GM19395 (cell line): Measurements from ENCODE around the gene SELENOI.
"Not testable (repeated sequence)": the region's sequence is repeated elsewhere in the genome, so short reads cannot be mapped to it uniquely, and the experiment has no call there.

Source experiments
- ATAC-seq: cut with Tn5 transposase; IDR thresholded peaks from one replicate; pipeline ENCODE4 v1.9.1; 2021; ENCODE audit warnings: mild to moderate bottlenecking, moderate library complexity; ENCODE audit not compliant: unreplicated experiment

SELENOI gene

DNA sequence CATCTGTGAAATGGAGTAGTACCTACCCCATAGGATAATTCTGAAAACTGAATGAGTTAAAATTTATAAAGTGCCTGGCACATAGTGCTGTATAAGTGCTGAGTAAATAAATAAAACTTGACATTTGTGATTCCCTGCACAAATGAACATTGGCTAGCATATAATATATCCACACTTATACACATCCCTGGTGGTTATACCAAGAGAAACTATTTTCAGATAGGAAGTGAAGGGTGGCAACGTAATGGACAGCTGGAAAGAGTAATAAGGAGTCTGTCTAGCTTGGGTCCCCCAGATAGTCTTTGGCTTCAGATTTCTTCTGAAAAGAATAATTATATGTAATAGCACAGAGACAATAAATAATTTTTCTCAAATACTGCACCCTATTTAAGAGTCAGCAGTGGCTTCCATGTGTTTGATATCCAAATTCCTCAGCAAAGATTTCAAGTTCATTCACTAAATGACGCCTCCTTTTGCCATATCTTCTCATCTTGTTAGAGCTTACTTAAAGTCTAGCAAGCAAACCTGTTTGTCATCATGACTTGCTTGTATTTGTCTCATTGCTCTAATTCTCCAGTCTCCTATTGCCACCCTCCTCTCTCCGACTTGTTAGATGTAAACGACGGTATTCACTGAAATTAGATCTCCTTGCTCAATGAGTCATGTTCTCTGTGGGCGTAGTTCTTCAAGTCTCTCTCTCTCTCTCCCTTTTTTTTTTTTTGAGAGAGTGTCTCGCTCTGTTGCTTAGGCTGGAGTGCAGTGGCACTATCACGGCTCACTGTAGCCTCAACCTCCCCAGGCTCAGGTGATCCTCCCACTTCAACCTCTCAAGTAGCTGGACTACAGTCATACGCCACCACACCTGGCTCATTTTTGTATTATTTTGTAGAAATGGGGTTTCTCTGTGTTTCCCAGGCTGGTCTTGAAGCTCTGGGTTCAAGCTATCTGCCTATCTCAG lies 9.4 kb downstream of the SELENOI start:
- ATAC-seq: no peak

DNA sequence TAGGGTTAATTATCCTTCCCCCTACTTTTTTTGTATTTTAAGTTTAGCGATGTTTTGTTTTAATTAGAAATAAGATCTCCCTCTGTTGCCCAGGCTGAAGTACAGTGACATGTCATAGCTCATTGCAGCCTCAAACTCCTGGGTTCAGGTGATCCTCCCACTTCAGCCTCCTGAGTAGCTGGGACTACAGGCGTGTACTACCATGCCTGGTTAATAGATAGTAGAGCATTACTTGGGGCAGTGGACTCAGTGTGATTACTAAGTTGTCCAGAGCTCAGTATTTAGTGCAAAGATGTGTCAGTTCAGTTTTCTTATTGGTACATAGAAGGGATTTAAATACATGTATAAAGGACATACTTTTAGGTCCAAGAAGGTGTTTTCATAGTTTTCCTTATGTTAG lies 10.2 kb downstream of the SELENOI start:
- ATAC-seq: no peak

DNA sequence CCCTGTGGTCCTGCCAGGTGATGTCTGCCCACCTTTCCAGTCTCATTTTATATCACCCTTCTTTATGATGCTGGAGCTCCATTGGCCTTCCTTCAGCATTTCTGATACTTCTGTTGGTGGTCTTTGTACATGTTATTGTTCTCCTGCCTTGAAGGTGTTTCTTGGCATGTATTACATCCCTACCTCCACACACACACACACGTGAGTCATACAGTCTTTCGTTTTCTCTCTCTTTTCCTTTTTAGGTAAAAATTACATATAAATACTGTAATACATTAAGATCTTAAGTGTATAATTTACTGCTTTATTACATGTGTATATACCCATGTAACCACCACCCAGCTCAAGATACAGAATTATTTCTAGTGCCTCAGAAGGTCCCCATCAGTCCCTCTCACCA lies 10.8 kb downstream of the SELENOI start:
- no peak for ATAC-seq

DNA sequence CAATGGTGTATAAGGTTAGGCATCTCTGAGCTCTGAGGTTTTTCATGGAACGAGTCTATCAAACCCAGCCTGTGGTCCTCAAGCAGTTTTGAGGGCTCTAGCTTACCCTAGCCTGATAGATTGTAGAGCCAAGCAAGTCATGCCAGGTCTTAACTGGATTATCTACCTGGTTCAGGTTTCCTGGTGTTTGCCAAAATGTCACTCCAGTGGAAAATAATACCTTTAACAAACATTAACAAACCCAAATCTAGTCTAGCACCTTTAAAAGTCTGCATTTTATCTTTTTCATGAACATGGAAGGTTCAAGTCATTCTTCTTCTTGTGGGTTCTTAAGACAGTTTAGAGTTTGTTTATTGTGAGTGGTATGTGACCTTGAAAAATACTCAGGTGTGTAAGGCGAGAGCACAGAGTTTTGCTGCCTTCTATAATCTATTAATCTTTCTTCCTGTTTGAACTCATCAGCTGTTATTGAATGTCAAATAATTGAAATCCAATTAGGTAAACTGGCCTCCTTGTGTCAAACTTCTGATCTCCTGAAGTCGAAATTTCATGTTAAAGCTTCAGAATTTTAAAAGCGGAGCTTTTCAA lies 14.0 kb downstream of the SELENOI start:
- no peak for ATAC-seq

DNA sequence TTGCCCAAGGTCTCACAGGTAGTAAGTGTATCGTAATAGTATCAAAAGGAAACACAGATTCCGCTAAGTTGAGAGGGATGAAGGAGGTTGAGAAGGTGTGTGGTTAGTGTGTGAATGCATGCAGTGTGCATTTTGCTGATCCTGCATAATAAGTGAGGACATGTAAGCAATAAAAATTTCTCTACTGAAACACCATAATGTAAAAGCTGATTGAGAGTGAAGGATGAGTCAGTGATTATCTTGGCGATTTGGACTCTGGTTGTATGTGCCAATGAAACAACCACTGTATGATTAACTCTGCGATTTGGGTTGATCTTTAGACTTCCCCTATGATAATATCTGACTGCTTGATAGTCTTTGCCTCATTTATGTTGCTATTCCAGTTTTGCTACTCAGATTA lies 17.4 kb downstream of the SELENOI start:
- no peak for ATAC-seq

DNA sequence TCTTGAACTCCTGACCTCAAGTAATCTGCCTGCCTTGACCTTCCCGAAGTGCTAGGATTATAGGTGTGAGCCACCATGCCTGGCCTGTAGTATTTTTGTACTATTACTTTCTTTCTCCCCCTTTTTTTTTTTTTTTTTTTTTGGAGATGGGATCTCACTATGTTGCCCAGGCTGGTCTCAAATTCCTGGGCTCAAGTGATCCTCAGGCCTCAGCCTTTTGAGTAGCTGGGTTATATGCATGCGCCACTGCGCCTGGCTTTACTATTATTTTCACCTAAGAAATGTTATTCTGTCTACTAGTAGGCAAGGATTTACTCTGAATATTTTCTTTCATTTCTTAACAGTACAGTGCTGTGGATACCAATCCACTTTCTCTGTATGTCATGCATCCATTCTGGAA lies 18.0 kb downstream of the SELENOI start:
- no peak for ATAC-seq

DNA sequence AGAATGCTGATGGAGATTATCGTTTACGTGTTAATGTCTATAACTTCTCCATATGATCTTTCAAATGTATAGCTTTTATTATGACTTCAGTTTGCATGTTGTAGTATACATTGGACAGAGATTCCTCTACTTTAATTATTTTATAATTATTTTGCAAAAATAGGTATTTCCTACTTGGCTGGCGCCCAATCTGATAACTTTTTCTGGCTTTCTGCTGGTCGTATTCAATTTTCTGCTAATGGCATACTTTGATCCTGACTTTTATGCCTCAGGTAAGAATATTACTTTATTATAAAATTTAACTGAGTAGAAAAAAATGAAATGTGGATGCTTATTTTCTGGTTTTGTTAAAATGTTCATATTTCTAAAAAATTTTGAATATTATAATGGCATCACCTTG lies 18.7 kb downstream of the SELENOI start:
- no peak for ATAC-seq

DNA sequence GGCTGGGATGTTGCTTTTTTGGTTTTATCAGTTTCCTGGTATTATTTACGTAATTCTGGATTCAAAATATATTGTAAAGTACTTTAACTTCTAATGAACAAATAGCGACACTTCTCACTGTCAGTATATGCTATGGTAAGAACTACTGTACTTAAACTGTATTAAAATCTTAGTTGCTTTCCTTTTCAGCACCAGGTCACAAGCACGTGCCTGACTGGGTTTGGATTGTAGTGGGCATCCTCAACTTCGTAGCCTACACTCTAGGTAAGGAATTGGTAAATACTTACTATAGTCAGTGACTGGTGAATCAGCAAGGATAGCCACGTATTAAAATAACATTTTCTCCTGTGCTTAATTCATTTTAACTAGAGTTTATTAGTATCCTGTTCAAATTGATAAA lies 21.0 kb downstream of the SELENOI start:
- ATAC-seq: no peak

DNA sequence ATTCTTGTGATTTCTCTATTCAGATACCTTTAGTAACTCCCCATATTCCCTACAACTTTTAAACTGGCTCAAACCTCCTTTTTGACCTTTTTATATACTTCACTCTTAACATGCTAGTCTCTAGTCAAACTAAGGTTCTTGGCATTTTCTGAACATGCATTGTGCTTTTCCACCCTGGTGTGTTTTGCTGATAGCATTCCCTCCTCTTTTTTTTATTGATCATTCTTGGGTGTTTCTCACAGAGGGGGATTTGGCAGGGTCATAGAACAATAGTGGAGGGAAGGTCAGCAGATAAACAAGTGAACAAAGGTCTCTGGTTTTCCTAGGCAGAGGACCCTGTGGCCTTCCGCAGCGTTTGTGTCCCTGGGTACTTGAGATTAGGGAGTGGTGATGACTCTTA lies 23.7 kb downstream of the SELENOI start:
- ATAC-seq: not testable (repeated sequence)

DNA sequence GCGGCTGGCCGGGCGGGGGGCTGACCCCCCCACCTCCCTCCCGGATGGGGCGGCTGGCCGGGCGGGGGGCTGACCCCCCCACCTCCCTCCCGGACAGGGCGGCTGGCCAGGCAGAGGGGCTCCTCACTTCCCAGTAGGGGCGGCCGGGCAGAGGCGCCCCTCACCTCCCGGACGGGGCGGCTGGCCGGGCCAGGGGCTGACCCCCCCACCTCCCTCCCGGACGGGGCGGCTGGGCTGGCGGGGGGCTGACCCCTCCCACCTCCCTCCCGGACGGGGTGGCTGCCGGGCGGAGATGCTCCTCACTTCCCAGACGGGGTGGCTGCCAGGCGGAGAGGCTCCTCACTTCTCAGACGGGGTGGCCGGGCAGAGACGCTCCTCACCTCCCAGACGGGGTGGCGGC lies 25.0 kb downstream of the SELENOI start:
- not testable (repeated sequence) for ATAC-seq

DNA sequence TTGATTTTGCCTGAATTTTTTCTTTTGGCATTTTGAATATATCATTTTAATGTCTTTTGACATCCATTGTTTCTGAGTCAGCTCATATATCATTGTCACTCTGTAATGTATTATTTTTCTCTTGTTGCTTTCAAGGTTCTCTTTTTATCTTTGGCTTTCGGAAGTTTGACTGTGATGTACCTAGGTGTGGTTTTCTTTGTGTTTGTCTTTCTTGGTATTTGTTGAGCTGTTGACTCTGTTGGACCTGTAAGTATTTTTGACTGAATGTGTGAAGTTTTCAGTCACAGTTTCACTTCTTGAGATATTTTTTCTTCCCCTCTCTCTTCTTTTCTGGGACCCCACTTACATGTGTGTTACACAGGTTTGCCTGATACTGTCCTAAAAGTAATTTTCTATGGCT lies 30.9 kb downstream of the SELENOI start:
- no peak for ATAC-seq

DNA sequence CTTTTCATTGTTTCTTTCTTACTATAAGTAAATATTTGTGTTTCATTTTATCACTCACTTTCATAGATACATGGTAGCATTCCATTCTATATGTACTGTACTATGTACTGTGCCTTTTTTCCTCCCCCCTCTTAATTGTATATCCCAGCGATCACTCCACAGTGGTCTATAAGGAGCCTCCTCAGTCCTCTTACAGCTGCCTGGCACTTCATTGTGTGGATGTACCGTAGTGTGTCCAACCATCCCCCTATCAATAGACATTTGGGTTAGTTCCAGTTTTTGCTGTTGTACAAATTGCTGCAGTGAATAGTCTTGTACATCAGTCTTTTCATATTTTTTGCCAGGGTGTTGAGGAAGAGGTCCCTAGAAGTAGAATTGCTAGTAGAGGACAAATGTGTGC lies 34.3 kb downstream of the SELENOI start:
- no peak for ATAC-seq

DNA sequence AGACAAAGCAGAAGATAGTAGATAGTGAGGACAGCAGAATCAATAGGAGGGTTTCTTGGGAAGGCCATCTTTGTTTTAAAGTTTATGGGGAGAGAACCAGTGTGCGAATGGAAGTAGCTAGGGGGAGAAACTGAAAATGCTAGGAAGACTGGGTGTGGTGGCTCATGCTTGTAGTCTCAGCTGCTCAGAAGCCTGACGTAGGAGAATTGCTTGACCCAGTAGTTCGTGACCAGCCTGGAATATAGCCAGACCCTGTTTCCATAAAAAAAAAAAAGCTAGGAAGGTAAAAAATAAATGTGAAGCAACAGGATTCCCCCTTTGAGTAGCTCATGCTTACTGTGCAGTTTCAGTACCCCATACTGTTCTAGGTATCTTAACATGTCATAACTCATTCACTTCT lies 36.6 kb downstream of the SELENOI start:
- ATAC-seq: no peak

DNA sequence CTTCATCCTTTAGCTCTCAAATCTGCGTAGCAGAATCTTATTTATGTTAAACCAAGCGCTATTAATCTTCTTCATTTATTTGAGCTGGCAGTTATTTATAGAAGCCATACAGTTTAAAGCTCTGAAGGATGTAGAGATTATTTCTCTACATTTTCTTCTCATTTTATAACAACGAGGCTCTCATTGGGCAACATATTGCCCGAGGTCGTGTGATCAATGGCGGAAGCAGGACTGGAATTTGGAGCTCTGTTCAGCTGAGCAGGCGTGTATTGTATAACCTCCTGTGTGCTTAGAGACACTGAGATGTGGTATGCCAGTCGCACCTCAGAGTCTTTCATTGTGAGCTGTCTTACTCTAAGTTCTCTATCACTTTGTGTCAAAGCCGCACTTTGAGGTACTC lies 38.2 kb downstream of the SELENOI start:
- ATAC-seq: no peak

DNA sequence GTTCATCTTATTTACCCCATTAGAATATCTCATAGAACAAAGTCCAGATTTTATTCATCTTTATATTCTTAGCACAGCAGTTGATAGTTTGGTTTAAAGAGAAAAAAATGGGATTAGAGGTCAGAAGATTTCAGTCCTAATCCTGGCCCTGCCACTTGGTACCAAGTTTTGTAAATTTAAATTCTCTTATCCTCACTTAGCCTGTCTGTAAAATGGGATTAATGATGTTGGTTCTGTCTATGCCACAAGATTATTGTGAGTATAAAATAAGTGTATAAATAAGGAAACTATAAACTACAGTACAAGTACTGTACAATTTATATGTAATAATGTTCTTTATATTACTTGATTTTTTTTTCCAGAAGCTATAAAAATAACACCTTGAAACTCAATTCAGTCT lies 38.7 kb downstream of the SELENOI start:
- ATAC-seq: no peak

DNA sequence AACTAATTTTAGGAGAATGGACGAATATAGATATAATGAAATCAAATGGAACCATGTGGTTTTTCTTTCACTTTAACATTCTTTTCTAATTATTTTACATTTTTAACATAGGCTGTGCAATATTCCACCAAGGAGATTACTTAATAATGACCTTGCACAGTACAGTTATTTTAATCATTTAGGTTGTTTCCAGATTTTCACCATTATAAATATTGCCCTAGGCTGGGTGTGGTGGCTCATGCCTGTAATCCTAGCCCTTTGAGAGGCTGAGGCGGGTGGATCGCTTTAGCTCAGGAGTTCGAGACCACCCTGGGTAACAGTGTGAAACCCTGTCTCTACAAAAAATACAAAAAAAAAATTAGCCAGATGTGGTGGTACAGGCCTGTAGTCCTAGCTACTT lies 41.2 kb downstream of the SELENOI start:
- no peak for ATAC-seq

DNA sequence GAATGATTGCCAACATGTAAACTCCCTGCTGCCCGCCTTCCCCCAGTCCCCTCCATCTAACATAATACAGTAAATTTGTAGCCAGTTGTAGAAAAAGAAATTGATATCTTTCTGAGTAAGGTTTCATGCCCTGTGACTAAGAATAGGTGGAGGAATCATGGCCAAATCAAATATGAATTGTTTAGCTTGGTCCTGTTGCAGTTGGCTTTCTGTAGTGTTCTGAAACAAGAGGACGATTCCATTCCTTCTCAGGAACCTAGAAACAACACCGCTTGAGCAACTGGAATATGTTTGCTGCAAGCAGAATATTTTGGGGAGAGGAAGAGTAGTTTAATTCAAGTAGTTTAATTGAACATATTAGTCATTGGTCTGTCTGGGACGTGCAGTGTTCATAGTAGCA lies 48.8 kb downstream of the SELENOI start:
- no peak for ATAC-seq

DNA sequence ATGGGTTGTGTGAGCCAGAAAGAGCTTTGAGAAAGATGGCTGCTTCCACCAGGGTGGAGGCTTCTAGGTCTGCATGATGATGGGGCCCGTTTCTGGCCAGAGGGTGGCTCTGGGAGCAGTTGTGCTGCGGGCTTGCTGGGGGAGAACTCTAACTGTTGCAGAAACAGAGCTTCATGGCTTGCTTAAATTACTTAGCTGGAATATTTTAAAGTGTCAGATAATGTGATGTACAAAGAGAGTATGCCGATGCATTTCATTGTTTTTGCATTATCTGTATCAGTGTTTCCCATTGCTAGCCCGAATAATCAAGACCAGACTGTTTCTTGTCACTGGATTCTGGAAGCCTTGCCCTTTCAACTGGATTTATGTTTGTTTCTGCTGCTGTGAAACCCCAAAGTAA lies 49.5 kb downstream of the SELENOI start:
- ATAC-seq: no peak

DNA sequence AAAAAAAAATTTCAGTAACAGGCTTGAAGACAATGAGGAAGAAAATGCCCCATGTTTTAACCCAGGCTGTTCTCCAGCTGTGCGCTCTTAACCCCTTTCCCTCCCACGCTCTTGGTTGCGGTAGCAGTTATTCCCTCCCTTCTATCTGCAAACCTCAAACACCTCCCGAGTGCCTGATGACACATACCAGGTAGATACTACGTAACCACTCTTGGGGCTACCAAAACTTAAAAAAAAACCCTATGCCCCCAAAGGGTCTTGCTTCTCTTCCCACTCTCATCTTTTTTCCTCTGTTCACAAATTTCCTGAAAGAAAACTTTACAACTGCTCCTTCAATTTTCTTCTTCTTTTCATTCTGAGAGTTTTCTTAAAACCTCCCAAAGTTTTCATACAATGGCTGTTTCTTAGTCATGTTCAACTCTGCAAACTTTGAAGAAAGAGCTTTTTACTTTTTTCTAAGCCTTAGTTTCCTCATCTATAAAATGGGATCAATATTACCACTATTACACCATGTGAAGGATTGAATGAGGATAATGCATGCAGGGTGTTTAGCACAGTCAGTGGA lies 50.9 kb downstream of the SELENOI start:
- ATAC-seq: no peak

DNA sequence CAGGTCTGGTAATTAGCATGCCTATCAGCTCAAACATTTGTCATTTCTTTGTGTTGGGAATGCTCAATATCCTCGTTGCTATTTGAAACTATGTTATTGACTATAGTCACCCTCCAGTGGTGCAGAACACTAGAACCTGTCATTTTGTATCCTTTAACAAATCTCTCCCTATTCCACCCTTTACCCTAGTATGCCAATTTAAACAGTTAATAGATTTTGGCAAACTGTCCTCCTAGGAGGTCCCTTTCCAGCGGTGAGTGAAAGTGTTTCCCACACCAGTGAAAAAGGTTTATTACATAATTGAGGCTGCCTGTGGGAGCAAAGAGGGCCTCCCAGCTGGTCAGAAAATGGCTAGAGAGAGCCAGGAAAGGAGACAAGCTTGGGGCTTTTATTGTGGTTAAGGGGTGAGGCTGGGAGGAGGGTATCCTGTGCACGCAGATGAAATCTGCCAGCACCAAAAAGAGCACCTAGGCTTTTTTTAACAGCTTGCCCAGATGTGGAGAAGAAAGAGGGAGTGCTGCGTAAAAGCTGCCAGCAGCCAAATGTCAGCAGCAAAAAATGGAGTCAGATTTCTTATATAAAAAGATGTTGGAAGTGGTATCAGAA lies 53.9 kb downstream of the SELENOI start:
- no peak for ATAC-seq

DNA sequence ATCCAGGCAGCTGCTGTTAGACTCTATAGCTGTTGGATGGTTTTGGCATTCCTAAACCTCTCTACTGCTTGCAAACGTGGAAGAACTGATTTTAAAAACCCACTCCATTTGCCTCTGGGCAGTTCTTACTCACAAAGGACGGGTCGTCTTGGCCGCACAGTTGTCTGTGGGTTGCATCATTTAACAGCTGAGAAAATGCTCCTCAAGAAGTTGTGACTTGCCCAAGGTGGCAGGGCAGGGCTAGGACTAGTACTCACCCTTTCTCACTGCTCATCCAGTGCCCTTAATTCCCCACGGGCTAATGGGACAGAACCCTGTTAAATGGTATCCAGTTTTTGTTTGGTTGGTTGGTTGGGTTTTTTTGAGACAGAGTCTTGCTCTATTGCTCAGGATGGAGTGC lies 54.8 kb downstream of the SELENOI start:
- ATAC-seq: no peak
